ENCODE measurements around the gene RSPH1. TPM values are rescaled to one million over a fixed set of nuclear protein-coding genes. Genes with fewer than 3 reads are reported as not detected.

The RSPH1 gene
- polyA plus RNA-seq, 4 donors: 10.5 to 15.5 (median 12.8) TPM

GRCh38 chr21:42433946-42434551 lies 62.0 kb downstream of the RSPH1 start:
- DNase-seq (ENCODE audit: low read depth in 4 of 4, low spot score in 2 of 4): no peak

GRCh38 chr21:42432695-42433094 lies 63.3 kb downstream of the RSPH1 start:
- DNase-seq (ENCODE audit: low read depth in 4 of 4, low spot score in 2 of 4): no peak

GRCh38 chr21:42431196-42431595 lies 64.8 kb downstream of the RSPH1 start:
- no peak for DNase-seq (ENCODE audit: low read depth in 4 of 4, low spot score in 2 of 4)

GRCh38 chr21:42430521-42430920 lies 65.5 kb downstream of the RSPH1 start:
- no peak for DNase-seq (ENCODE audit: low read depth in 4 of 4, low spot score in 2 of 4)

- no peak for DNase-seq (ENCODE audit: low read depth in 4 of 4, low spot score in 2 of 4)
These were observed 66.2 kb downstream of the RSPH1 start for GRCh38 chr21:42429856-42430255.

GRCh38 chr21:42429021-42429420 lies 67.0 kb downstream of the RSPH1 start:
- DNase-seq (ENCODE audit: low read depth in 4 of 4, low spot score in 2 of 4): no peak

GRCh38 chr21:42427809-42428419 lies 68.1 kb downstream of the RSPH1 start:
- no peak for DNase-seq (ENCODE audit: low read depth in 4 of 4, low spot score in 2 of 4)

GRCh38 chr21:42426876-42427480 lies 69.0 kb downstream of the RSPH1 start:
- no peak for DNase-seq (ENCODE audit: low read depth in 4 of 4, low spot score in 2 of 4)

- DNase-seq (ENCODE audit: low read depth in 4 of 4, low spot score in 2 of 4): no peak
These were observed 69.6 kb downstream of the RSPH1 start for GRCh38 chr21:42426424-42426823.

- no peak for DNase-seq (ENCODE audit: low read depth in 4 of 4, low spot score in 2 of 4)
These were observed 70.4 kb downstream of the RSPH1 start for GRCh38 chr21:42425591-42425990.

GRCh38 chr21:42424914-42425541 lies 71.0 kb downstream of the RSPH1 start:
- DNase-seq (ENCODE audit: low read depth in 4 of 4, low spot score in 2 of 4): no peak

- no peak for DNase-seq (ENCODE audit: low read depth in 4 of 4, low spot score in 2 of 4)
These were observed 72.3 kb downstream of the RSPH1 start for GRCh38 chr21:42423685-42424084.

- DNase-seq (ENCODE audit: low read depth in 4 of 4, low spot score in 2 of 4): no peak
These were observed 72.8 kb downstream of the RSPH1 start for GRCh38 chr21:42423197-42423675.

Other genes with a start within 250 kb of the RSPH1 start
- gene TFF3, start 180.8 kb downstream of the RSPH1 start, polyA plus RNA-seq (ENCODE audit: insufficient read length in 4 of 4): 1 to 10 TPM; 2.4 to 5.0 (median 4.2) TPM
- under 1 TPM in 1 of 4 donors, not detected in 3; 0.19 TPM for gene TFF2, start 145.2 kb downstream of the RSPH1 start, polyA plus RNA-seq (ENCODE audit: insufficient read length in 4 of 4)
- under 1 TPM in 1 of 4 donors, not detected in 3; 0.57 TPM for gene TFF1, start 129.7 kb downstream of the RSPH1 start, polyA plus RNA-seq (ENCODE audit: insufficient read length in 4 of 4)
- gene TMPRSS3, start 100.2 kb downstream of the RSPH1 start, polyA plus RNA-seq (ENCODE audit: insufficient read length in 4 of 4): 1 to 10 TPM; 1.6 to 3.1 (median 2.2) TPM
- gene UBASH3A, start 92.3 kb downstream of the RSPH1 start, polyA plus RNA-seq (ENCODE audit: insufficient read length in 4 of 4): under 1 TPM in 2 of 4 donors, not detected in 2; 0.06 TPM
- 10 to 100 TPM in 2 of 4 donors, 1 to 10 TPM in 2; 7.1 to 10.5 (median 9.5) TPM for gene SLC37A1, start 17.6 kb upstream of the RSPH1 start, polyA plus RNA-seq (ENCODE audit: insufficient read length in 4 of 4)
- gene PDE9A, start 157.4 kb upstream of the RSPH1 start, polyA plus RNA-seq (ENCODE audit: insufficient read length in 4 of 4): 10 to 100 TPM; 35.9 to 45.0 (median 38.7) TPM